Astrocyte (in vitro differentiated cells and primary cell): ENCODE measurements around the gene RRP36.

ENCODE experiments used
- EZH2 ChIP-seq: IDR thresholded peaks from 2 replicates; pipeline ENCODE4 v1.6.1; 2012; ENCODE audit warnings: mild to moderate bottlenecking, low read length, inconsistent platforms; ENCODE audit not compliant: insufficient read depth
- TF ChIP-seq, protein P1 (sequence below): IDR thresholded peaks from 2 replicates; pipeline ENCODE4 v1.5.1; 2011; ENCODE audit warnings: low read depth, mild to moderate bottlenecking, inconsistent platforms, low read length, moderate library complexity; ENCODE audit not compliant: insufficient read depth

DNA sequence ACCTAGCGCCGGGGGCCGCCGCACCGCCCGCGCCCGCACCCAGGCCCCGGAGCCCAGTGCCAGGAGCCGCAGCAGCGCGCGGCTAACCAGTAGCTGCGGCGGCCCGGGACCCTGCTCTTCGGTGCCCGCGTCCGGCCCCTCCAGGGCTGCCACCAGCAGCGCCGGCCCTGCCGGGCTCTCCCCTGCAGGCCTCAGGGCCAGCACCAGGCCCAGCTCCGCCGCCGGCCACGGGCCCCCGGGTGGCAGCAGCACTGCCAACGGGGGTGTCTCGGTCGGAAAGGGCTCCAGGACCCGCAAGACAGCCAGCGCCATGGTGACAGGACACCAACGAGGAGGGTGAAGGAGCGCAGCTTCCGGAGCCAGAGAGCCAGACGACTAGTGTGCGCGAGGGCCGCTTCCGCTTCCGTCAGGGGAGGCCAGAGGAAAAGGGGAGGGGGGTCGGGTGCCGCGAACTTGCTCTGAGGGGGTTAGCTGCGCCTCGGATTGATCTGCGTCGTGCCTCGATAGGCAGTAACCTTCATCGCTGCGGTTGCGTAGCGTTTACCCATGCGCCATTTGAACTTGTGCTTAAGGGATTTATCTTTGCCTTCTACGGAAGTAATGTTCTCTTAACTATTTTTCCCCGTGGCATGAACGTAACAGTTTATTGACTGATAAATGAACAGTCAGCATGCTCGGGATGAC is 42.4 kb upstream of the RRP36 start, which contains the start of gene PEX6:
- TF ChIP-seq, protein P1, sequence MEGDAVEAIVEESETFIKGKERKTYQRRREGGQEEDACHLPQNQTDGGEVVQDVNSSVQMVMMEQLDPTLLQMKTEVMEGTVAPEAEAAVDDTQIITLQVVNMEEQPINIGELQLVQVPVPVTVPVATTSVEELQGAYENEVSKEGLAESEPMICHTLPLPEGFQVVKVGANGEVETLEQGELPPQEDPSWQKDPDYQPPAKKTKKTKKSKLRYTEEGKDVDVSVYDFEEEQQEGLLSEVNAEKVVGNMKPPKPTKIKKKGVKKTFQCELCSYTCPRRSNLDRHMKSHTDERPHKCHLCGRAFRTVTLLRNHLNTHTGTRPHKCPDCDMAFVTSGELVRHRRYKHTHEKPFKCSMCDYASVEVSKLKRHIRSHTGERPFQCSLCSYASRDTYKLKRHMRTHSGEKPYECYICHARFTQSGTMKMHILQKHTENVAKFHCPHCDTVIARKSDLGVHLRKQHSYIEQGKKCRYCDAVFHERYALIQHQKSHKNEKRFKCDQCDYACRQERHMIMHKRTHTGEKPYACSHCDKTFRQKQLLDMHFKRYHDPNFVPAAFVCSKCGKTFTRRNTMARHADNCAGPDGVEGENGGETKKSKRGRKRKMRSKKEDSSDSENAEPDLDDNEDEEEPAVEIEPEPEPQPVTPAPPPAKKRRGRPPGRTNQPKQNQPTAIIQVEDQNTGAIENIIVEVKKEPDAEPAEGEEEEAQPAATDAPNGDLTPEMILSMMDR: no peak
- TF ChIP-seq EZH2: no peak
